Smooth muscle cell (in vitro differentiated cells): ENCODE data around the gene ABHD17A. TPM values are rescaled to one million over a fixed set of nuclear protein-coding genes. Genes with fewer than 3 reads are reported as not detected.

Experiments used
- DNase-seq: peaks from one replicate; lab custom pipeline; 2025; ENCODE audit not compliant: unreplicated experiment; lab: John Stamatoyannopoulos, UW
- H2AFZ ChIP-seq: fragments of 200-600 bp; sonication (generic); 2 replicates; pipeline ENCODE4 v1.6.0; 2016; ENCODE audit warnings: antibody characterized with exemption, low read depth, mild to moderate bottlenecking
- H3F3A ChIP-seq: fragments of 200-600 bp; sonication (generic); 2 replicates; pipeline ENCODE4 v1.6.0; 2017; ENCODE audit warnings: antibody characterized with exemption, low read depth
- H3K27ac ChIP-seq: fragments of 200-600 bp; sonication (generic); 2 replicates; pipeline ENCODE4 v1.5.1; 2016; ENCODE audit warnings: low read depth, mild to moderate bottlenecking
- H3K27me3 ChIP-seq: fragments of 200-600 bp; sonication (generic); 2 replicates; pipeline ENCODE4 v1.6.1; 2016; ENCODE audit warnings: low read depth, mild to moderate bottlenecking
- H3K36me3 ChIP-seq: fragments of 200-600 bp; sonication (generic); 2 replicates; pipeline ENCODE4 v1.5.1; 2016; ENCODE audit warnings: low read depth
- H3K4me1 ChIP-seq: fragments of 200-600 bp; sonication (generic); 2 replicates; pipeline ENCODE4 v1.5.1; 2016; ENCODE audit warnings: low read depth
- H3K4me2 ChIP-seq: fragments of 200-600 bp; sonication (generic); 2 replicates; pipeline ENCODE4 v1.6.0; 2016; ENCODE audit warnings: mild to moderate bottlenecking
- H3K4me3 ChIP-seq: fragments of 200-600 bp; sonication (generic); 2 replicates; pipeline ENCODE4 v1.5.1; 2016; ENCODE audit warnings: mild to moderate bottlenecking
- H3K79me2 ChIP-seq: fragments of 200-600 bp; sonication (generic); 2 replicates; pipeline ENCODE4 v1.6.0; 2016; ENCODE audit warnings: low read depth, mild to moderate bottlenecking
- H3K9ac ChIP-seq: fragments of 200-600 bp; sonication (generic); 2 replicates; pipeline ENCODE4 v1.6.0; 2016; ENCODE audit warnings: low read depth
- H3K9me3 ChIP-seq: fragments of 200-600 bp; sonication (generic); replicated peaks from 2 replicates; pipeline ENCODE4 v1.5.1; 2016; ENCODE audit warnings: low read depth
- H4K20me1 ChIP-seq: fragments of 200-600 bp; sonication (generic); 2 replicates; pipeline ENCODE4 v1.6.0; 2016; ENCODE audit warnings: low read depth
- WGBS: methylation state at CpG from one replicate; pipeline ENCODE4 v1.1.7; 2016; ENCODE audit warnings: low lambda C conversion rate; 5-methylcytosine and 5-hydroxymethylcytosine counted together
- polyA plus RNA-seq: library from polyadenylated mRNA; unstranded; fragments of >200 nt; fragmentation: Nextera tagmentation; extraction: Ambion mirVana; gene quantifications from 2 replicates; pipeline ENCODE4 v1.2.1, GENCODE V29; 2016
- total RNA-seq: library from RNA; depleted of rRNA; stranded (reverse); fragments of >200 nt; gene quantifications from 2 replicates; pipeline ENCODE4 v1.2.3, GENCODE V29; 2014
- TF ChIP-seq, protein P1 (sequence below): fragments of 200-600 bp; sonication (generic); IDR thresholded peaks from 2 replicates; pipeline ENCODE4 v1.5.1; 2017; ENCODE audit warnings: borderline replicate concordance, mild to moderate bottlenecking, antibody characterized with exemption; ENCODE audit not compliant: insufficient read depth, poor library complexity, severe bottlenecking

Gene ABHD17A
- total and polyA plus RNA-seq, 2 experiments from 2014 or later = 42.9 to 106 TPM

DNA sequence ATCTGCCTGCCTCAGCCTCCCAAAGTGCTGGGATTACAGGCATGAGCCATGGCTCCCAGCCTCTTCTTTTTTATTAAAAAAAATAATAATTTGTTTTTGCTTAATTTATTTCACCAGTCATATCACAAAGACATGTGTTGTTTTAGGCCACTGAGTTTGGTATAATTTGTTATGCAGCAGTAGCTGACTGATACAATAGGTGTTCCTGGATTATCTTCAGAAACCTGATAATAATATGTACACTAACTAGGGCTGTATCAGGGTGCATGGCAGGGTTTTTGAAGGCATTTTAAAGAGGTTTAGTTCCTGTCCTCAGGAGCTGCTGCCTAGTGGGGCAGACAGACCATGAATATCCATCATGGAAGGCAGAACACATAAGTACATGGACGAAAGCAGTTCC lies 46.1 kb upstream of the ABHD17A start:
- no peak for DNase-seq
- Histone ChIP-seq H3K9ac (no peak overlapping the region), H3K36me3 (no peaks in the 10 kb centered on the region), H3K9me3 (no peaks in the 10 kb centered on the region), H3K79me2 (no peaks in the 10 kb centered on the region), H4K20me1 (no peaks in the 10 kb centered on the region), H3F3A (peaks cover 3% of the 10 kb centered on the region), H3K27me3 (no peaks in the 10 kb centered on the region), H3K4me1 (no peaks in the 10 kb centered on the region), H3K4me2 (no peak overlapping the region), H2AFZ (no peak overlapping the region), H3K4me3 (no peak overlapping the region), H3K27ac (no peak overlapping the region)
- 97% methylated on average over 1 of the region's 1 CpG for WGBS
- TF ChIP-seq, protein P1, sequence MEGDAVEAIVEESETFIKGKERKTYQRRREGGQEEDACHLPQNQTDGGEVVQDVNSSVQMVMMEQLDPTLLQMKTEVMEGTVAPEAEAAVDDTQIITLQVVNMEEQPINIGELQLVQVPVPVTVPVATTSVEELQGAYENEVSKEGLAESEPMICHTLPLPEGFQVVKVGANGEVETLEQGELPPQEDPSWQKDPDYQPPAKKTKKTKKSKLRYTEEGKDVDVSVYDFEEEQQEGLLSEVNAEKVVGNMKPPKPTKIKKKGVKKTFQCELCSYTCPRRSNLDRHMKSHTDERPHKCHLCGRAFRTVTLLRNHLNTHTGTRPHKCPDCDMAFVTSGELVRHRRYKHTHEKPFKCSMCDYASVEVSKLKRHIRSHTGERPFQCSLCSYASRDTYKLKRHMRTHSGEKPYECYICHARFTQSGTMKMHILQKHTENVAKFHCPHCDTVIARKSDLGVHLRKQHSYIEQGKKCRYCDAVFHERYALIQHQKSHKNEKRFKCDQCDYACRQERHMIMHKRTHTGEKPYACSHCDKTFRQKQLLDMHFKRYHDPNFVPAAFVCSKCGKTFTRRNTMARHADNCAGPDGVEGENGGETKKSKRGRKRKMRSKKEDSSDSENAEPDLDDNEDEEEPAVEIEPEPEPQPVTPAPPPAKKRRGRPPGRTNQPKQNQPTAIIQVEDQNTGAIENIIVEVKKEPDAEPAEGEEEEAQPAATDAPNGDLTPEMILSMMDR = no peak

DNA sequence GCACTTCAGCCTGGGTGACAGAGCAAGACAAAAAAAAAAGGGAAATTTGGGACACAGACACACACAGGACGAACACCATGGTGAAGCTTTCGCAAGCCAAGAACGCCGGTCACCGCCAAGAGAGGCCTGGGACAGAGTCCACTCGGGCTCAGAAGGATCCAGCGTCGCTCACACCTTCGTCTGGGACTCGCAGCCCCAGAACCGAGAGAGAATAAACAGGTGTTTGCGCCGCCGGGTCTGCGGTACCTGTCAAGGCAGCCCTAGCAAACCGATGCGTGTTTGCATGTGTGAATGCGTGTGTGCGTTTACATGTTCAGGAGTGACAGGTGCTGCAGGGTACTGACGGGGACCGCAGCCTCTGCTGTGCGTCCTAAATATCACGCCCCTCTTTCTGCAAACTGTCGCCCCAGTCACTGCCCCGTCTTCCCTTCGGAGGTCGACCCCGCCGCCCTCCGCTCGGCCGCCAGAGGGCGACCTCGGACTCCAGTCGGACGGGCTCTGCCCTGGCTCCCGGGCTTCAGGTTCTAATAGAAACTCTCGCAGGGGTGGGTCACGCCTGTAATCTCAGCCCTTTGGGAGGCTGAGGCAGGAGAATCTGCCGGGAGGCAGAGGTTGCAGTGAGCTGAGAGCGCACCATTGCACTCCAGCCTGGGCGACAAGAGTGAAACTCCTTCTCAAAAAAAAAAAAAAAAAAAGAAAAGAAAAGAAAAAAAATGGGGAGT lies 43.9 kb upstream of the ABHD17A start:
- 24% methylated on average over 40 of the region's 42 CpGs for WGBS
- no peak overlapping the region for H3K9ac ChIP-seq
- no peaks in the 10 kb centered on the region for H3K9me3 ChIP-seq
- H3K27ac ChIP-seq = no peak overlapping the region
- no peaks in the 10 kb centered on the region for H3K36me3 ChIP-seq
- no peaks in the 10 kb centered on the region for H3K27me3 ChIP-seq
- peaks cover 3% of the 10 kb centered on the region for H3F3A ChIP-seq
- peak overlapping the region; percentile 48 for H3K4me3 ChIP-seq
- H4K20me1 ChIP-seq = no peaks in the 10 kb centered on the region
- peak overlapping the region; percentile 86 for H3K4me2 ChIP-seq
- H2AFZ ChIP-seq = peak overlapping the region; percentile 45
- H3K79me2 ChIP-seq = no peaks in the 10 kb centered on the region
- H3K4me1 ChIP-seq = no peaks in the 10 kb centered on the region
- TF ChIP-seq, protein P1 = peak; percentile 88
- DNase-seq = peak; percentile 38

DNA sequence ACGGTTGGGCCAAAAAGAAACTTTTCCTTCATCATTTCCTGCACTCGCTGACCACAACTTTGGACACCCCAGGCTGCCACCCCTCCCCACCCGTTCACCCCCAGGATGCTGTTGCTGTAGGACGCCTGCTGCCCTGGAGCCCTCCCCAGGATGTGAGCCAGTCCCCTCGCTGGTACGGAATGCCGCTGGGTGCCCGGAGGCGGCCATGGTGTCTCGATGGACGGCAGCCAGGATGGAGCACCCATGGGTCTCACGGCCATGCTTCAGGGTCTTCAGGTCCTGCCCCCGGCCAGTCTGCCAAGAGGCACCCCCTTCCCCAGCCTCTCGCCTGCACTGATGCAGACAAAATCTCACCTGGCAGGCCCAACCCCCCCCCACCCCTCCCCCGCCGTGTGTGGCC lies 40.2 kb upstream of the ABHD17A start:
- Histone ChIP-seq H3K9ac (no peak overlapping the region), H3K9me3 (no peaks in the 10 kb centered on the region), H3K79me2 (no peaks in the 10 kb centered on the region), H3K27ac (no peak overlapping the region), H4K20me1 (no peaks in the 10 kb centered on the region), H3K4me1 (no peaks in the 10 kb centered on the region), H3K36me3 (no peaks in the 10 kb centered on the region), H3F3A (peaks cover 3% of the 10 kb centered on the region), H3K27me3 (no peaks in the 10 kb centered on the region), H3K4me3 (no peak overlapping the region), H2AFZ (no peak overlapping the region), H3K4me2 (no peak overlapping the region)
- WGBS = 96% methylated on average over 16 of the region's 16 CpGs
- TF ChIP-seq, protein P1 = no peak
- no peak for DNase-seq
